Aorta (tissue), 5 donors: ENCODE data around the gene LRFN5. TPM values are rescaled to one million over a fixed set of nuclear protein-coding genes. Genes with fewer than 3 reads are reported as not detected.
A peak's percentile ranks its signal among the peaks of the same experiment; 100 is the strongest.
"Not testable (repeated sequence)": the region's sequence is repeated elsewhere in the genome, so short reads cannot be mapped to it uniquely, and the experiment has no call there.

ENCODE experiments used
- ATAC-seq: fragments of 200-7000 bp; cut with Tn5 transposase; one replicate; pipeline ENCODE4 v1.9.1; 2022; ENCODE audit warnings: moderate library complexity; ENCODE audit not compliant: low FRiP score
- DNase-seq, 2 donors: peaks; one replicate each; pipeline ENCODE4 v3.0.0-alpha.2; 2020
- H3K27ac ChIP-seq, 2 donors: one replicate each; pipeline ENCODE4 v1.5.1; 2013; ENCODE audit warnings: low read length in 2 of 2, mild to moderate bottlenecking in 2 of 2, moderate library complexity in 2 of 2, control low read depth in 1 of 2, inconsistent platforms in 1 of 2, low read depth in 1 of 2
- H3K27me3 ChIP-seq, 2 donors: one replicate each; pipeline ENCODE4 v1.6.1; 2013; ENCODE audit warnings: control low read depth in 1 of 2, low read length in 1 of 2, mild to moderate bottlenecking in 1 of 2, moderate library complexity in 1 of 2; ENCODE audit not compliant: insufficient read depth in 2 of 2, control insufficient read depth in 1 of 2
- H3K36me3 ChIP-seq, 2 donors: one replicate each; pipeline ENCODE4 v1.6.1; 2013; ENCODE audit warnings: control low read depth in 1 of 2, low read length in 1 of 2, mild to moderate bottlenecking in 1 of 2; ENCODE audit not compliant: insufficient read depth in 2 of 2, control insufficient read depth in 1 of 2
- H3K4me1 ChIP-seq, 2 donors: one replicate each; pipeline ENCODE4 v1.6.1; 2013; ENCODE audit warnings: low read length in 2 of 2, control low read depth in 1 of 2, mild to moderate bottlenecking in 1 of 2, moderate library complexity in 1 of 2; ENCODE audit not compliant: insufficient read depth in 2 of 2, control insufficient read depth in 1 of 2
- H3K4me3 ChIP-seq, 2 donors: one replicate each; pipeline ENCODE4 v1.5.1; 2013; ENCODE audit warnings: low read length in 2 of 2, control low read depth in 1 of 2, mild to moderate bottlenecking in 1 of 2
- H3K9me3 ChIP-seq: one replicate; pipeline ENCODE4 v1.6.1; 2013; ENCODE audit warnings: mild to moderate bottlenecking, low read length; ENCODE audit not compliant: control insufficient read depth
- WGBS, 2 donors: extraction: QIAGEN DNeasy Blood & Tissue Kit; methylation state at CpG; one replicate each; pipeline ENCODE4 v1.1.7; 2013; 5-methylcytosine and 5-hydroxymethylcytosine counted together
- intact Hi-C, 2 donors: fragments of 100-400 bp; cut with DNase I; formaldehyde crosslinking; loops; one replicate each; pipeline versions ENCODE4 v1.14.2 to v1.15.0; 2022
- polyA plus RNA-seq, 2 donors: library from polyadenylated mRNA; stranded (reverse); fragments of 200-250 nt; gene quantifications; one replicate each; pipeline ENCODE4 v1.2.3, GENCODE V29; 2013
- total RNA-seq, 2 donors: library from RNA; stranded (reverse); fragmentation: NEBNext Ultra II Directional; extraction: Animal tissue kit (Norgen Biotek cat#: 25700); gene quantifications; one replicate each; pipeline ENCODE4 v1.2.1, GENCODE V29; 2021
- donor health status: healthy with polysubstance abuse.
- donor health status: Bipolar disorder and iron deficiency.
- donor health status: DM: no; HTN: no; CAD: no.
- donor health status: DM: no; HTN: no; CAD: no.
- donor health status: DM: yes; HTN: yes; CAD: no.

Gene LRFN5
- total and polyA plus RNA-seq, 4 donors = 0.15 to 5.5 (median 0.94) TPM; not detected in 1

DNA sequence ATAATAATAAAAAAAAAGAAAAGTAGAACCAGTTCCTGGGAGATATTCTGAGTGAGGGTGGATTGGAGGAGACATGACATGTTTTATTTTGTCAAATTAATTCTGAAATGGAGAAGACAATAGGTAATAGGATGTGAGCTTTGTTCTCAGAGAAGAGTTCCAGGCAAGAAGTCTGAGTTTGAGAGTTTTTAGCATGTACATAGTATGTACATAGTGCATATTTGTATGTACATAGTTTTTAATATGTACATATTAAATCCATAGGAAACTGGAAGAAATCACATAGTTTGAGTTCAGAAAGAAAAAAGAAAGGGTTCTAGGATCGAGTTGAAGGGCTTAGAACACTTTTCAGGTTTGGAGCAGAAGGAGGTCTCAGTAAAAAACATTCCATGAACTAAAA, 47.5 kb downstream of the LRFN5 start:
- ATAC-seq (no peak), DNase-seq (no peak)
- Histone ChIP-seq H3K4me3 (no peak overlapping the region), H3K4me1 (no peaks in the 10 kb centered on the region), H3K9me3 (no peaks in the 10 kb centered on the region), H3K36me3 (no peaks in the 10 kb centered on the region), H3K27me3 (no peaks in the 10 kb centered on the region), H3K27ac (no peak overlapping the region)
- WGBS, 2 donors = 51 to 56% methylated on average over 1 of the region's 1 CpG
- intact Hi-C loops = no loop called here

DNA sequence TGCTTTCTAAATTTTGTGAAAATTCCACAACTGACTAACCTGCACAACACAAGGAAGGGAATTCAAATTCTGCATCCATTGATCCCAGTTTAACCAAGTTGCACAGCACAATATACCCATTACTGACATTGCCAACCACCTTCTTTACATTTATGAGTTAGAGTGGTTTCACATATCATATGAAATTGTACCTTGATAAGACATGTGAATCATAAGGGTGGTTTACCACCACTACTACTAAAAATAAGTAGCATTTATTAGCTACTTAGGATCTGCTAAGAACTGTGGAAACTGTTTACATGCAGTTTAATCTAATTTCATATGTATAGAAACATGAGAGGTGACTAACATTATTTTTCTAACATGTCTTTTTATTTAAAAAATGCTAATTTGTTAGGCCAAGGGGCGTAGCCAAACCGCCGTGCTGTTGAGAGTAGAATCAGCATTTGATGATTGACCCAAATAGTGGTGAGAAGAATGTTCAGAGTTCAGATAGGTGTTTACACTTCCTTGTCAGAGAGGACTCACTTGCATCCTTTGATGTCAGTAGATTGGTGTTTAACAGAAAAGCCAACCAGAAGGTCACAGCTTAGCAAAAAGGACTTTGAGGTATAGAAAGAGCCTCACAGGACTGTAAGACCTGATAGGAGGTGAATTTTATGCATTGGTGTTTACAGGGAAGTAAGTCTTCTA, 56.2 kb downstream of the LRFN5 start:
- WGBS, 2 donors = 72 to 83% methylated on average over 3 of the region's 3 CpGs
- H3K27me3 ChIP-seq = no peaks in the 10 kb centered on the region
- ATAC-seq = no peak
- no peak overlapping the region for H3K4me3 ChIP-seq
- no peaks in the 10 kb centered on the region for H3K36me3 ChIP-seq
- no peaks in the 10 kb centered on the region for H3K4me1 ChIP-seq
- no peak overlapping the region for H3K27ac ChIP-seq
- DNase-seq = no peak
- intact Hi-C loops = no loop called here
- H3K9me3 ChIP-seq = no peaks in the 10 kb centered on the region

DNA sequence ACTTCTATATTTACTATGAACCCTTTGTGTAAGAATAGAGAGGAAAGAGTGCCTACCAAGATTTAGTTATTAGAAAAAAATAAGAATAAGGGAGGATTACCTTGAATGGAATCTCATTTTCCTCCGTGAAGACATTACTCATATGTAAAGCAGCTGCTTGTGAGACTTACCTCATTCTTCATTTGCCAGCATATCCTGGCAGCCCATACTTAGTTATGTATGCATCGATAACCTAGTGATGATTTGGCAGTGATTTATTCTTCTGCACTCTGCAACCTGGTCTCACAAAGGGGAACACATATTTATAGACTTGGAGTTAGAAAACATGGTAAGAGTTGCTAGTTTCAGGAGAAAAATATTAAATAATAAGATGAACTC, 56.8 kb downstream of the LRFN5 start:
- no peaks in the 10 kb centered on the region for H3K9me3 ChIP-seq
- intact Hi-C loops = no loop called here
- DNase-seq = no peak
- H3K4me1 ChIP-seq = no peaks in the 10 kb centered on the region
- ATAC-seq = no peak
- H3K4me3 ChIP-seq = no peak overlapping the region
- no peaks in the 10 kb centered on the region for H3K27me3 ChIP-seq
- WGBS, 2 donors = 19 to 20% methylated on average over 2 of the region's 2 CpGs
- no peak overlapping the region for H3K27ac ChIP-seq
- no peaks in the 10 kb centered on the region for H3K36me3 ChIP-seq

DNA sequence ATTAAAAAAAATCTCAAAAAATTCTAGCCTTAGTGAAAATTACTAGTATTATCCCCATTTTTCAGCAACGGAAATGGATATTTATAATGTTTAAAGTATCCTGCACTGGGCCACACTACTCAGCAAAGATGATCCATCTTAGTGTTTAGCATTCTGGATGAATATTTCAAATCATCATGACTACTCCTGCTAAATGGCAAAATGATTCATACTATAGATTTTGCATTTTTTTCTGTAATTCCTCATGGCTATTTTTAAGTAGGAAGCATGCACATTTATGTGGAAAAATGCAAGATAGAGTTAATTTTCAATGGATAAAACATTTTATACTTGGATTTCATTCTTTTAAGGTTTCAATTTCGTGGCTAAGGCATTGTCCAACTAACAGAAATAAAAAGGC, 59.6 kb downstream of the LRFN5 start:
- Histone ChIP-seq H3K27me3 (no peaks in the 10 kb centered on the region), H3K36me3 (no peaks in the 10 kb centered on the region), H3K9me3 (no peaks in the 10 kb centered on the region), H3K4me1 (no peaks in the 10 kb centered on the region), H3K4me3 (no peak overlapping the region), H3K27ac (no peak overlapping the region)
- WGBS, 2 donors = 49 to 53% methylated on average over 2 of the region's 2 CpGs
- intact Hi-C loops = no loop called here
- ATAC-seq (no peak), DNase-seq (no peak)

DNA sequence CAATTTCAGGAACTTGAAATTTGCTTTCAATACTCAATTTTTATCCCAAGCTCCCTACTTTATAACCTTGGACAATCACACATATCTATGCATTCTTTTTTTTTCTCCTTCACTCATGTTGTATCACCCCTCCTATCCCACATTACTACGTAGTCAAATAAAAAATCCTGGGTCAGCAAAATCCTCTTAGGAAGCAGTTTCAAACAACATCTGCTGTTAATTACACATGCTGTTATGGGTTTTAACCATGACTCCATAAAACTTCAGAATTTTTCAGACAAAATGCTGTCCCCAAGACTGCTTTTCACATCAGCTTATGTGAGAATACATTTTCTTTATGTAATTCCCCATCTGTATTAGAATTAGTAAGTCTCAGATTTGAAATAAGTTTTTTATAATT, 61.7 kb downstream of the LRFN5 start:
- intact Hi-C loops = no loop called here
- H3K4me3 ChIP-seq = no peak overlapping the region
- H3K9me3 ChIP-seq = no peaks in the 10 kb centered on the region
- DNase-seq (no peak), ATAC-seq (no peak)
- H3K27me3 ChIP-seq = no peaks in the 10 kb centered on the region
- WGBS, 2 donors = 28 to 36% methylated on average over 1 of the region's 1 CpG
- H3K27ac ChIP-seq = no peak overlapping the region
- no peaks in the 10 kb centered on the region for H3K4me1 ChIP-seq
- H3K36me3 ChIP-seq = no peaks in the 10 kb centered on the region

DNA sequence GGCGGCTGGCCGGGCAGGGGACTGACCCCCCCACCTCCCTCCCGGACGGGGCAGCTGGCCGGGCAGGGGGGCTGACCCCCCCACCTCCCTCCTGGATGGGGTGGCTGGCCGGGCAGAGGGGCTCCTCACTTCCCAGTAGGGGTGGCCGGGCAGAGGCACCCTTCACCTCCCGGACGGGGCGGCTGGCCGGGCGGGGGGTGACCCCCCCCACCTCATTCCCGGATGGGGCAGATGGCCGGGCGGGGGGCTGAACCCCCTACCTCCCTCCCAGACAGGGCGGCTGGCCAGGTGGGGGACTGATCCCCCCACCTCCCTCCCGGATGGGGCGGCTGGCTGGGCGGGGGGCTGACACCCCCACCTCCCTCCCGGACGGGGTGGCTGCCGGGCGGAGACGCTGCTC, 66.9 kb downstream of the LRFN5 start:
- WGBS, 2 donors = 96% methylated on average over 24 of the region's 24 CpGs; no CpG with 5 or more reads in 1 of the 2 donors
- H3K36me3 ChIP-seq, ATAC-seq: not testable (repeated sequence)

DNA sequence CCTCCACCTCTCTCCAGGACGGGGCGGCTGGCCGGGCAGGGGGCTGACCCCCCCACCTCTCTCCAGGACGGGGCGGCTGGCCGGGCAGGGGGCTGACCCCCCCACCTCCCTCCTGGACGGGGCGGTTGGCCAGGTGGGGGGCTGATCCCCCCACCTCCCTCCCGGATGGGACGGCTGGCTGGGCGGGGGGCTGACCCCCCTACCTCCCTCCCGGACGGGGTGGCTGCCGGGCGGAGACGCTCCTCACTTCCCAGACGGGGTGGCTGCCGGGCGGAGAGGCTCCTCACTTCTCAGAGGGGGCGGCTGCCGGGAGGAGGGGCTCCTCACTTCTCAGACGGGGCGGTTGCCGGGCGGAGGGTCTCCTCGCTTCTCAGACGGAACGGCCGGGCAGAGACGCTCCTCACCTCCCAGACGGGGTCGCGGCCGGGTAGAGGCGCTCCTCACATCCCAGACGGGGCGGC, 67.9 kb downstream of the LRFN5 start:
- H3K4me1 ChIP-seq, H3K9me3 ChIP-seq, H3K27ac ChIP-seq, H3K27me3 ChIP-seq, H3K36me3 ChIP-seq, intact Hi-C loops, ATAC-seq, H3K4me3 ChIP-seq: not testable (repeated sequence)
- peak in 1 of 2 donors; percentile 70 for DNase-seq
- WGBS, 2 donors = 92 to 96% methylated on average over 18 to 37 of the region's 37 CpGs

More for the DNA sequence above, 66.9 kb downstream of the LRFN5 start:
- H3K27me3 ChIP-seq, H3K4me1 ChIP-seq, H3K4me3 ChIP-seq, H3K27ac ChIP-seq, H3K9me3 ChIP-seq, intact Hi-C loops: not testable (repeated sequence)
- DNase-seq = peak in 1 of 2 donors; percentile 42

DNA sequence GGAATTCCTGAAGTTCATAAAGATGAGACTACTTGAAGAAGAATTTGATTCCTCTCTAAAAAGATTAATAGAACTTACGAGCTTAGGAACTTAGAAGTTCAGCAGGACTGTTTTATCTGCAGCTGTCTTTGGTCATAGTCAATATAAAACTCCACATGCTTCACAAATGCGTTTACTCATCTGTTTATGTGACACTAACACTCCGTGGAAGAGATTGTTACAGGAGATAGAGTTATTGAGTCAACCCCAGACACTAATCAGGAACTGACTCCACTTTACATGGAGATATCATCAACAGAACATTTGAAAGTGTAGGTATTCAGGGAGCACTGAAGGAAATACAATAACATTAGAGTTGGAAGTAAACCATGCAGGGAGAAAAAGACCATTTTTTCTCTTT, 92.8 kb downstream of the LRFN5 start:
- Histone ChIP-seq H3K4me1 (no peaks in the 10 kb centered on the region), H3K9me3 (no peaks in the 10 kb centered on the region), H3K36me3 (no peaks in the 10 kb centered on the region), H3K4me3 (no peak overlapping the region), H3K27ac (no peak overlapping the region), H3K27me3 (no peaks in the 10 kb centered on the region)
- intact Hi-C loops = no loop called here
- ATAC-seq (no peak), DNase-seq (no peak)
- 46 to 58% methylated on average over 3 of the region's 3 CpGs for WGBS, 2 donors

DNA sequence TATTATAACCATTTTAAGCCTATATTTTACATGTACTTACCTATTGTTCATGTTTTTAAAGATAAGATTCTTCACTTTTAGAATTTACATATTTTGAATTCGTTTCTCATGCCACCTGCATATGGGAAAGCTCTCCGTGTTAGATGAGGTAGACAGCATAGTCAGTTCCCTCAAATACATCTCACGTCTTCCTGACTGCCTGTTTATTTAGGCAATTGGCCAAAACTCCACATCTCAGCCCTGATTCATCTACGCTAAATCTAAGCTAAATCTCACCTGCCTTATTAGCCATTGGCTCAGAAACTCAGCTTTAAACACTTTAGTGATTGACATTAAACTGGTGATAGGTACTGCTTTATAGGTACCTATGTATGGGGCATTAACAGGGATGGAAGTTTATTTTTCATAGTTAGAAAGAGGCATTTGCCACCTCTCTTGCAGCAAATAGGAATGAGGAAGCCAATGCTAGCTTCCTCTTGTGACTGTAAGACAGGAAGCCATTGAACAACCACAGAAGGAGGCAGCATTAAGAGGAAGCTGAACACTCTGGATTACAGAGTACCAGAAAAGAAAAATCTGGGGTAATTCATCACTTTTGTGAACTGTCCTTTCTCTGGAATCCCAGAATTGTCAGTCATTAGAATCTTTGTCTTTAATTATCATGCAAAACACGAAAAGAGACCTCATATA, 111.9 kb downstream of the LRFN5 start:
- WGBS, 2 donors = 52 to 54% methylated on average over 5 of the region's 5 CpGs
- H3K4me3 ChIP-seq = no peak overlapping the region
- intact Hi-C loops = no loop called here

More for the DNA sequence above, 111.9 kb downstream of the LRFN5 start:
- Histone ChIP-seq H3K27me3 (no peaks in the 10 kb centered on the region), H3K4me1 (no peaks in the 10 kb centered on the region), H3K9me3 (no peaks in the 10 kb centered on the region), H3K27ac (no peak overlapping the region), H3K36me3 (no peaks in the 10 kb centered on the region)
- ATAC-seq (no peak), DNase-seq (no peak)
